ENCODE data around the gene FYB1.
"Not testable (repeated sequence)": the region's sequence is repeated elsewhere in the genome, so short reads cannot be mapped to it uniquely, and the experiment has no call there.

The FYB1 gene

GRCh38 chr5:39192450-39193160 is 26.8 kb downstream of the FYB1 start:
- no peak for DNase-seq
- in situ Hi-C loops (cut with MboI; ENCODE audit: low pct_unique_long_range_greater_than_20kb, low sequenced_read_pairs) = no loop called here

- in situ Hi-C loops (cut with MboI; ENCODE audit: low pct_unique_long_range_greater_than_20kb, low sequenced_read_pairs) = no loop called here
- no peak for DNase-seq
Observed at GRCh38 chr5:39191216-39191615, 28.1 kb downstream of the FYB1 start.

DNA sequence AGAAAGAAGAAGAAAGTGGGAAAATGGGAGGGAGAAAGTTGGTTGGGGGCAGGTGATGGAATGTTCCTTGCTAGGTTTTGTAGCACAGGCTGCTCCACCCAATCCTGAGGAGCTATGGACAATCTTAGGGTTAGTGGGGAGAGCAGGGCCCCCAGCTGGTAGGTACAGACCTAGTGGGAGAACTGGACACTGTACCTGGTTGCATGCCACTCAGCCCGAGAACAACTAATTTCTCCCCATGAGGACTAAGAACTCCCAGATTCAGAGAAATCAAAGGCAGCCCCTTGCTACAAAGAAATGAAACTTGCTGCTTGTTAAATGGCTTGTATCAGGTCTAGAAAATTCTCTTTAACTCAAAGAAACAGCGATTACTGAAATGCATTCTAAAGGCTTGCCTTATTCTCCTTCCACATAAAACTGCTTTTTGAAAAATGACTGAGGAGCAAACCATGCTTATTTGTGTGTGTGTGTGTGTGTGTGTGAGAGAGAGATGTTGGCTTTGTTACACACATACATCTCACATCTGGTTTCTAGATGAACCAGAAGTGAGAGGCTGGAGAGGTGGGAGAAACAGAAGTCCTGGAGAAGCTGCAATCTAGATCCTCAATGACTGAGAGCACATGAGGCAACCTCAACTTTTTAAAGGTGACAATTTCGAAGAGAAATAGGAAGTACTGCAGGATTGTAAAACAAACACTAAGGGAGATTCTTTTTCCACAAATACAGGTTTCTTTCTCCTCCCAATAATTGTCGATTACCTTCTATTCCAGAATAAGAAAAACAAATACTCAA is 28.9 kb downstream of the FYB1 start:
- peak; percentile 62 for DNase-seq
- in situ Hi-C loops (cut with MboI; ENCODE audit: low pct_unique_long_range_greater_than_20kb, low sequenced_read_pairs) = no loop called here

DNA sequence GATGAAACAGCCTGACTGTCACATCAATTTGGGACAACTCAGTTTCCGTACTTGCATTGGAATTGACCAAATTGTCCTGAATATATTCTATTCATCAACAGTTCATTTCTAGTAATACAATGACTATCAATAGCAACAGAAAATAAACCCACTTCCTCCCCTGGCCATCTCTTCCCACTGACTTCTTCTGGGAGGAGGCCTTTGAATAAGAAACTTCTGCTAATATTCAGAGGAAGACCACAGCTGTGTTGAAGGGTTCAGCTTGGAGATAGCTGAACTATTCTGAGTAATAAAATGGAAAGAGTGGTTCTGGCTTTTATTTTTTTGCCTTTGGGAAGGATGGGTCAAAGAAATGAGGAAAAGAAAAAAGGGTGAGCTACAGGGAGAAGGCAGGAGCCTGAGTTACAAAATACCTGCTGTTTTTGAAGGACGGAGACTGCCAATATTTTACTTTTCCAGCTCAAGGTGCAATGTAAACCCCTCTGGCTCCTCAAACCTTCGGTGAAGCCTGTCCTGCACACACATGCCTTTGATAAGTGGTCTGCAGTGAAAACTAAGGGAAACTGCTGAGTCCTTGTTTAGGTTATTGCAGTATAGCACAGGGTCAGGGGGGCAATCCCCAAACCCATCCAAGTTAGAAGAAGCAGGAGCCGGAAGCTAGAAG is 29.9 kb downstream of the FYB1 start:
- in situ Hi-C loops (cut with MboI; ENCODE audit: low pct_unique_long_range_greater_than_20kb, low sequenced_read_pairs) = no loop called here
- peak; percentile 43 for DNase-seq

- in situ Hi-C loops (cut with MboI; ENCODE audit: low pct_unique_long_range_greater_than_20kb, low sequenced_read_pairs) = no loop called here
Observed at GRCh38 chr5:39187831-39188731, 31.3 kb downstream of the FYB1 start.

GRCh38 chr5:39186722-39187539 is 32.4 kb downstream of the FYB1 start:
- no peak for DNase-seq
- in situ Hi-C loops (cut with MboI; ENCODE audit: low pct_unique_long_range_greater_than_20kb, low sequenced_read_pairs) = no loop called here

More at GRCh38 chr5:39187831-39188731, 31.3 kb downstream of the FYB1 start:
- no peak for DNase-seq

DNA sequence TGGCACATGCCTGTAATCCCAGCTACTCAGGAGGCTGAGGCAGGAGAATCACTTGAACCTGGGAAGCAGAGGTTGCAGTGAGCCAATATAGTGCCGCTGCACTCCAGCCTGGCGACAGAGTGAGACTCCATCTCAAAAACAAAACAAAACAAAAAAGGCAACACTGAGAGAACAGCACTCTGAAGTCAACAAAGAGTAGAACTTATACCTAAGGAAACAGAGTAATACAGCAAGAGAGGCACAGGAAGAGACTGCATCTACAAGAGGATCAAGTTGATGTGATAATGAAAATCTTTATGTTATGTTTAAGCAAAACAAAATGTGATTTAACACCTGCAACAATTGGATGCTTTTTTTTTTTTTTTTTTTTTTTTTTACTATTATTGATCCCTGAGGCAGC is 33.1 kb downstream of the FYB1 start:
- in situ Hi-C loops (cut with MboI; ENCODE audit: low pct_unique_long_range_greater_than_20kb, low sequenced_read_pairs) = no loop called here
- DNase-seq = no peak

DNA sequence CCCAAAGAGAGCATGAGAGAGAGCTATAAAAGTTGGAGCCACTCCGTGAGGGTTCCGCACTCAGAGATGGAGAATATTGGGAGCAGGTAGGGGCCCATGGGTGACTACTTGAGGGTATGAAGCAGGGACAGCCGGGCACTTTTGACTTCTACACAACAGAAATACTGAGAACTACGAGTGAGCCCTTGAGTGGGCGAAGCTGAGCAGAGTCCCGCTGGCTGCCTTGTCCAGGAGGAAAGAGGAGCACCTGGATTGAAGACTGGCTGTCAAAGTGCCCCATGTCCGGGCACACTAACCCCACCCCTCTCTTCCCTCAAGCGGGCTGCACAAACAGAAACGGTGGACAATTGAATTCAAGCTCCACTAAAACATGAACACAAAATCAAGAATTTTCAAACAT is 33.6 kb downstream of the FYB1 start:
- in situ Hi-C loops (cut with MboI; ENCODE audit: low pct_unique_long_range_greater_than_20kb, low sequenced_read_pairs) = no loop called here
- no peak for DNase-seq

DNA sequence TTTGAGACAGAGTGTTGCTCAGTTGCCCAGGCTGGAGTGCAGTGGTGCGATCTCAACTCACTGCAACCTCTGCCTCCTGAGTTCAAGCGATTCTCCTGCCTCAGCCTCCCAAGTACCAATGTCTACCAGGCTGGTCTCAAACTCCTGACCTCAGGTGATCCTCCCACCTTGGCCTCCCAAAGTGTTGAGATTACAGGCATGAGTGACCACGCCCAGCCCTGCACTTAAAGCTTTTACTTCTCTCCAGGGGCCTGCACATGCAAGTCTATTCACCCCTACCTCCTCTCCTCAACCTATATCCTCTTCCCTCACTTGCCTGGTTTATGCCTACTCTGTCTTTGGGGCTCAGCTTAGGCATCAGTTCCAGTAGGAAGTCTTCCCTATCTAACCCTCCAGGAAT is 39.8 kb downstream of the FYB1 start:
- DNase-seq; in situ Hi-C loops (cut with MboI; ENCODE audit: low pct_unique_long_range_greater_than_20kb, low sequenced_read_pairs): not testable (repeated sequence)

DNA sequence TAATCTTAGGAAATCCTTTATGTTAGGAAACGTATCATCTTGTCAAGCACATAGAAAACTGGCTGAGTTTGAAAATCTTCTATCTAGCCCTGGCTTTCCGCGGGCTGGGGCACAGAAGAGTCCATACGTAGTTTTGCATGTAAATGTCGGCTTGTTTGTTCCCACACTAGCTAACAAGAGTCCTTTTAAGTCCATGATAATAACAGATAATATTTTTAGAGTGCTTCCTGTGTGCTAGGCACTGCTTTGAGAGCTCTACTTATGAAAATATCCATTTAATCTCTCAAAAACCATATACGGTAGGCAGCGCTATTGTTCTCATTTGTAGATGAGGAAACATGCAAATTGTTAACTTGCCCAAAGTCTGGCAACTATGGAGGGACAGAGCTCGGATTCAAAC is 40.5 kb downstream of the FYB1 start:
- in situ Hi-C loops (cut with MboI; ENCODE audit: low pct_unique_long_range_greater_than_20kb, low sequenced_read_pairs) = no loop called here
- DNase-seq = no peak

- in situ Hi-C loops (cut with MboI; ENCODE audit: low pct_unique_long_range_greater_than_20kb, low sequenced_read_pairs) = no loop called here
- no peak for DNase-seq
Observed at GRCh38 chr5:39178171-39178570, 41.2 kb downstream of the FYB1 start.

GRCh38 chr5:39177631-39177964 is 41.8 kb downstream of the FYB1 start:
- DNase-seq = peak; percentile 84
- in situ Hi-C loops (cut with MboI; ENCODE audit: low pct_unique_long_range_greater_than_20kb, low sequenced_read_pairs) = no loop called here

- DNase-seq = peak; percentile 90
Observed at GRCh38 chr5:39176759-39177630, 42.4 kb downstream of the FYB1 start.

GRCh38 chr5:39175273-39175955 is 43.9 kb downstream of the FYB1 start:
- no peak for DNase-seq
- in situ Hi-C loops (cut with MboI; ENCODE audit: low pct_unique_long_range_greater_than_20kb, low sequenced_read_pairs) = no loop called here

More at GRCh38 chr5:39176759-39177630, 42.4 kb downstream of the FYB1 start:
- in situ Hi-C loops (cut with MboI; ENCODE audit: low pct_unique_long_range_greater_than_20kb, low sequenced_read_pairs) = no loop called here

GRCh38 chr5:39173069-39173468 is 46.3 kb downstream of the FYB1 start:
- in situ Hi-C loops (cut with MboI; ENCODE audit: low pct_unique_long_range_greater_than_20kb, low sequenced_read_pairs) = no loop called here
- no peak for DNase-seq

DNA sequence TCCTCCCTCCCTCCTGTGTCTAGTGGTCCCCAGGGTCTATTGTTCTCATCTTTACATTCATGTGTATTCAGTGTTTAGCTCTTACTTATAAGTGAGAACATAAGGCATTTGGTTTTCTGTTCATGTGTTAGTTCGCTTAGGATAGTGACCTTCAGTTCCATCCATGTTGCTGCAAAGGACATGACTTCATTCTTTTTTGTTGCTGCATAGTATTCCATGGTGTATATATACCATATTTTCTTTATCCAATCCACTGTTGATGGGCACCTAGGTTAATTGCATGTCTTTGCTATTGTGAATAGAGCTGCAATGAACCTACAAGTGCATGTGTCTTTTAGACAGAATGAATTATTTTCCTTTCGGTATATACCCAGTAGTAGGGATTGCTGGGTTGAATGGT is 46.8 kb downstream of the FYB1 start:
- DNase-seq = no peak
- in situ Hi-C loops (cut with MboI; ENCODE audit: low pct_unique_long_range_greater_than_20kb, low sequenced_read_pairs) = no loop called here

DNA sequence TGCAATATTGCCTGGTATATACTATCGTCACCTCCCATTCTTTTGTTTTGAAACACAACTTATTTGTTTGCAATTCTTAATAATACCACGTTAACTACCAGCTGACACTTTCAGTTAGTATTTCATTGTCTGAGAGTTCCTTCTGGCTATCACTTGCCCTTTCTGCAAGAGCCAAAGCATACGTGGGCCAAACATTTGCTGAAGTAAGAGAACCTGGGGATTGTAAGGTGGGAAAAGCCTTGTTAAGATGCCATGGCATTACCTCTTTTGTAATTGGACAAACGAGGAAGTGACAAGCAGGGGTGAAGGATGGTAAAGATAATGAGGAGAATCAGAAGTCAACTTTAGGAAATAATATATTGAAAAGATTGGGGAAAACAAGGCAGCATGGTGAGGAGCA is 47.7 kb downstream of the FYB1 start:
- DNase-seq = no peak
- in situ Hi-C loops (cut with MboI; ENCODE audit: low pct_unique_long_range_greater_than_20kb, low sequenced_read_pairs) = no loop called here
